Nephron progenitor cell (in vitro differentiated cells): ENCODE measurements around the gene NRCAM.

Experiments
- DNase-seq: peaks from one replicate; pipeline ENCODE4 v3.0.0; 2021
- H3K27ac Mint-ChIP-seq: 2 replicates; pipeline ENCODE4 v1.8.0; 2021; ENCODE audit warnings: mild to moderate bottlenecking, moderate library complexity, mixed read lengths
- H3K27me3 Mint-ChIP-seq: 2 replicates; pipeline ENCODE4 v1.8.0; 2021; ENCODE audit warnings: mild to moderate bottlenecking, low read depth, mixed read lengths; ENCODE audit not compliant: poor library complexity
- H3K36me3 Mint-ChIP-seq: 2 replicates; pipeline ENCODE4 v1.8.0; 2021; ENCODE audit warnings: low read depth, mixed read lengths
- H3K4me1 Mint-ChIP-seq: 2 replicates; pipeline ENCODE4 v1.8.0; 2021; ENCODE audit warnings: mixed read lengths
- H3K4me3 Mint-ChIP-seq: 2 replicates; pipeline ENCODE4 v1.8.0; 2021; ENCODE audit warnings: mild to moderate bottlenecking, moderate library complexity, mixed read lengths
- H3K9me3 Mint-ChIP-seq: 2 replicates; pipeline ENCODE4 v1.8.0; 2021; ENCODE audit warnings: mild to moderate bottlenecking, moderate library complexity, mixed read lengths
- TF ChIP-seq, protein P1 (sequence below): fragments of 200-600 bp; sonication (generic); IDR thresholded peaks from 2 replicates; pipeline ENCODE4 v1.5.0; 2021; ENCODE audit warnings: antibody characterized with exemption

The NRCAM gene

GRCh38 chr7:108210796-108211195, 245.4 kb downstream of the NRCAM start:
- Mint-ChIP-seq H3K36me3 (peaks cover 12% of the 10 kb centered on the region), H3K4me3 (no peak overlapping the region), H3K27ac (no peak overlapping the region), H3K9me3 (peaks cover 15% of the 10 kb centered on the region), H3K4me1 (no peaks in the 10 kb centered on the region), H3K27me3 (peaks cover 5% of the 10 kb centered on the region)
- no peak for DNase-seq
- TF ChIP-seq, protein P1, sequence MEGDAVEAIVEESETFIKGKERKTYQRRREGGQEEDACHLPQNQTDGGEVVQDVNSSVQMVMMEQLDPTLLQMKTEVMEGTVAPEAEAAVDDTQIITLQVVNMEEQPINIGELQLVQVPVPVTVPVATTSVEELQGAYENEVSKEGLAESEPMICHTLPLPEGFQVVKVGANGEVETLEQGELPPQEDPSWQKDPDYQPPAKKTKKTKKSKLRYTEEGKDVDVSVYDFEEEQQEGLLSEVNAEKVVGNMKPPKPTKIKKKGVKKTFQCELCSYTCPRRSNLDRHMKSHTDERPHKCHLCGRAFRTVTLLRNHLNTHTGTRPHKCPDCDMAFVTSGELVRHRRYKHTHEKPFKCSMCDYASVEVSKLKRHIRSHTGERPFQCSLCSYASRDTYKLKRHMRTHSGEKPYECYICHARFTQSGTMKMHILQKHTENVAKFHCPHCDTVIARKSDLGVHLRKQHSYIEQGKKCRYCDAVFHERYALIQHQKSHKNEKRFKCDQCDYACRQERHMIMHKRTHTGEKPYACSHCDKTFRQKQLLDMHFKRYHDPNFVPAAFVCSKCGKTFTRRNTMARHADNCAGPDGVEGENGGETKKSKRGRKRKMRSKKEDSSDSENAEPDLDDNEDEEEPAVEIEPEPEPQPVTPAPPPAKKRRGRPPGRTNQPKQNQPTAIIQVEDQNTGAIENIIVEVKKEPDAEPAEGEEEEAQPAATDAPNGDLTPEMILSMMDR, result no peak

- peaks cover 11% of the 10 kb centered on the region for H3K27me3 Mint-ChIP-seq
- TF ChIP-seq, protein P1, result no peak
- no peak overlapping the region for H3K27ac Mint-ChIP-seq
- H3K4me3 Mint-ChIP-seq, result no peak overlapping the region
- no peaks in the 10 kb centered on the region for H3K36me3 Mint-ChIP-seq
- H3K4me1 Mint-ChIP-seq, result no peaks in the 10 kb centered on the region
- H3K9me3 Mint-ChIP-seq, result peaks cover under 1% of the 10 kb centered on the region
- no peak for DNase-seq
These were observed 250.9 kb downstream of the NRCAM start for GRCh38 chr7:108205311-108205710.

- Mint-ChIP-seq H3K27ac (no peak overlapping the region), H3K36me3 (no peaks in the 10 kb centered on the region), H3K4me1 (no peaks in the 10 kb centered on the region), H3K4me3 (no peak overlapping the region), H3K9me3 (no peaks in the 10 kb centered on the region), H3K27me3 (peaks cover 14% of the 10 kb centered on the region)
- TF ChIP-seq, protein P1, result no peak
- DNase-seq, result no peak
These were observed 251.9 kb downstream of the NRCAM start for GRCh38 chr7:108204281-108204796.

DNA sequence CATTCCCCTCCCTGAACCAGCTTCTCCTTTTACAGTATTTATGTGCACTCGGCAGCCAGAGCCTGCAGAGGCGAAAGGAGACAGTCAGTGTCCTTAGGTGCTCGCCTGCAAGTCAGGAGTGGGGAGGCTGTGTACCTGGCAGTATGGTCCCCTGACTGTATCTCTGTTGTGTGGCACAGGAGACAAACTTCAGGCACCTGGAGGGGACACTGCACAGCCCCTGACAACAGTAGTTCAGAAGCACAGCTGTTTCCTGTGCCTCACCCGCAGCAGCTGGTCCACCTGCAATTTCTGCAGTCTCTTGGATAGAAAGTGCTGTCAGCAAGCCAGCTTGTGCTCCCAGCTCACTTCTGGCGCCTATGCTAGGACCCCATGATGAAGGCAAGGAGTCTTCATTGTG, 252.7 kb downstream of the NRCAM start:
- H3K27ac Mint-ChIP-seq, result no peak overlapping the region
- H3K9me3 Mint-ChIP-seq, result no peaks in the 10 kb centered on the region
- peaks cover 14% of the 10 kb centered on the region for H3K27me3 Mint-ChIP-seq
- H3K4me1 Mint-ChIP-seq, result no peaks in the 10 kb centered on the region
- no peak overlapping the region for H3K4me3 Mint-ChIP-seq
- TF ChIP-seq, protein P1, result no peak
- no peaks in the 10 kb centered on the region for H3K36me3 Mint-ChIP-seq
- no peak for DNase-seq

DNA sequence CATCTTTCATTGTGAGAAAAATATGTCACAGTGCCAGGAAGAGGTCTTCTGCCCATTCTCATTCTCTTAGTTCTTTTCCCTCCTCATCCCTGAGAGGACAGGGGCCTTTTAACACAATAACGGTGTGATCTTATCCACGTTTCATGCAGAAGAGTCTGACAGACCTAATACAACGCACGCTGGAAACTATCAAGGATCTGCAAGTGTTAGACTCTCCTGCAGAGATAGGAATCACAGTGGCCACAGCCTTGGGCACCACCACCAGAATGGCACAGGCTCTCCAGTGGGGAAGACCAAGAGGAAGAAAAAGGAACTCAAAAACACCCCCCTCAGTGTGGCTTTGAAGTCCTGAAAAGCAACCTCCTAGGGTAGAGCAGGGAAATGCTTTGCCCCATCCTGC, 253.5 kb downstream of the NRCAM start:
- Mint-ChIP-seq H3K27ac (no peak overlapping the region), H3K9me3 (no peaks in the 10 kb centered on the region), H3K27me3 (peaks cover 14% of the 10 kb centered on the region), H3K36me3 (no peaks in the 10 kb centered on the region), H3K4me3 (no peak overlapping the region), H3K4me1 (no peaks in the 10 kb centered on the region)
- no peak for DNase-seq
- TF ChIP-seq, protein P1, result no peak

- Mint-ChIP-seq H3K9me3 (no peaks in the 10 kb centered on the region), H3K27ac (no peak overlapping the region), H3K4me1 (no peaks in the 10 kb centered on the region), H3K36me3 (no peaks in the 10 kb centered on the region), H3K27me3 (peaks cover 14% of the 10 kb centered on the region), H3K4me3 (no peak overlapping the region)
- TF ChIP-seq, protein P1, result no peak
- DNase-seq, result no peak
These were observed 254.5 kb downstream of the NRCAM start for GRCh38 chr7:108201766-108202165.
